Keratinocyte (primary cell): ENCODE results near the gene RARA.

Experiments
- EZH2 ChIP-seq: IDR thresholded peaks from one replicate; pipeline ENCODE4 v1.6.1; 2012; ENCODE audit warnings: inconsistent platforms, mild to moderate bottlenecking, low read length, moderate library complexity
- TF ChIP-seq, protein P1 (sequence below), 3 experiments: IDR thresholded peaks in 1 of 3; conservative IDR thresholded peaks in 1 of 3; optimal IDR thresholded peaks in 1 of 3; 2 replicates in 2 of 3; 3 replicates in 1 of 3; pipeline versions ENCODE3 to v1.5.1; 2011; ENCODE audit warnings: low read length in 3 of 3, mild to moderate bottlenecking in 3 of 3, moderate library complexity in 2 of 3, control low read depth in 1 of 3, inconsistent platforms in 1 of 3; ENCODE audit not compliant: insufficient read depth in 2 of 3; ENCODE audit errors: extremely low read depth in 1 of 3

DNA sequence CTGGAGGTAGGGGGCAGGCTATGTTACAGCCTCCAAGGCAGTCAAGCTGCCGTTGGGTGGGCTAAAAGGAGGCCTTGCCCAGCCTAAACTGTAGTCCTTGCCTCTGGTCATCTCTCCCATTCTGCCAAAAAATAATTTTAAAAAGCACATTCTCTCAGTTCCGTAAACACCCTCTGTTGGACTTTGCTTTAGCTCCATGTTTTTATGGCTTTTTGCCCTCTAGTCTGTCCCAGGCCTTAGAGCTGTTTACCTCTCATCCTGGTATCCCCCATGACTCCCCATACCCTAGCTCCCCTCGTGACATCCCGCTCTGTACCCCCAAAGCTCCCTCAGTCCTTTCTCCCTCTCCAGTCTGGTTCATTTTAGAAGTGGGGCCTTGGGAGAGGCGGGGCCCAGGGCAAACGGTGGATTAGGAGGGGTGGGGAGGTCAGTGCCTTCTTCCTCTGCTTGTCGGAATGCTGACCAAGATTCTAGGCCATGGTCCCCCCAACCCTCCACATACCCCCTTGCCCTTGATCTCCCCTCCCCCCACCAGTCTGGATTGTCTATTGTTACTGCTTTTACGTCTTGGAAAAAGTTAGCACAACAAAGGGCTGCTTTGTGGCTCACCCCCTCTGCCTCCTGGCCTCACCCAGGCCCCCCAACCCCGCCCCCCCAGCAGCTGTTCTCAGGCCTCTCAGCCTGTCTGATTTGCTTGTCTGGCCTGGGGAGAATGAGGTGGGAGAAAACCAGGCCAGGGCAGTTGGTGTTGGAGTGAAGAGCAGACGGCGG lies 37.2 kb downstream of the RARA start:
- TF ChIP-seq, protein P1, sequence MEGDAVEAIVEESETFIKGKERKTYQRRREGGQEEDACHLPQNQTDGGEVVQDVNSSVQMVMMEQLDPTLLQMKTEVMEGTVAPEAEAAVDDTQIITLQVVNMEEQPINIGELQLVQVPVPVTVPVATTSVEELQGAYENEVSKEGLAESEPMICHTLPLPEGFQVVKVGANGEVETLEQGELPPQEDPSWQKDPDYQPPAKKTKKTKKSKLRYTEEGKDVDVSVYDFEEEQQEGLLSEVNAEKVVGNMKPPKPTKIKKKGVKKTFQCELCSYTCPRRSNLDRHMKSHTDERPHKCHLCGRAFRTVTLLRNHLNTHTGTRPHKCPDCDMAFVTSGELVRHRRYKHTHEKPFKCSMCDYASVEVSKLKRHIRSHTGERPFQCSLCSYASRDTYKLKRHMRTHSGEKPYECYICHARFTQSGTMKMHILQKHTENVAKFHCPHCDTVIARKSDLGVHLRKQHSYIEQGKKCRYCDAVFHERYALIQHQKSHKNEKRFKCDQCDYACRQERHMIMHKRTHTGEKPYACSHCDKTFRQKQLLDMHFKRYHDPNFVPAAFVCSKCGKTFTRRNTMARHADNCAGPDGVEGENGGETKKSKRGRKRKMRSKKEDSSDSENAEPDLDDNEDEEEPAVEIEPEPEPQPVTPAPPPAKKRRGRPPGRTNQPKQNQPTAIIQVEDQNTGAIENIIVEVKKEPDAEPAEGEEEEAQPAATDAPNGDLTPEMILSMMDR (optimal IDR thresholded peaks at IDR 0.05 in 1 of 3, IDR thresholded peaks at IDR 0.05 in 1 of 3, conservative IDR thresholded peaks at IDR 0.05 in 1 of 3; ENCODE audit: extremely low read depth in 1 of 3, insufficient read depth in 2 of 3, low read length in 3 of 3) = no peak
- no peak for TF ChIP-seq EZH2
